GM12878 (cell line): Measurements from ENCODE around the gene SLC13A4. TPM values are rescaled to one million over a fixed set of nuclear protein-coding genes. Genes with fewer than 3 reads are reported as not detected.

Experiments used
- ATAC-seq: fragments of 200-7000 bp; cut with Tn5 transposase; 3 replicates; pipeline ENCODE4 v1.9.1; 2020; ENCODE audit warnings: mild to moderate bottlenecking, moderate library complexity
- BruUV-seq: library from RNA; stranded (reverse); fragments of 400-500 nt; replicated peaks from 2 replicates; lab custom pipeline; 2021; lab: Mats Ljungman, UMichigan
- CTCF ChIA-PET: fragments of 300-600 bp; sonication (Branson Sonifier 250); formaldehyde crosslinking; extraction: SDS; loops from one replicate; lab custom pipeline; 2021; ENCODE audit warnings: inconsistent platforms; lab: Yijun Ruan, JAX
- POLR2A ChIA-PET: fragments of 350-600 bp; formaldehyde crosslinking; extraction: SDS; loops from one replicate; lab custom pipeline; 2021; ENCODE audit warnings: inconsistent platforms; lab: Charles Lee
- RAD21 ChIA-PET: fragments of 300-600 bp; sonication (Branson Sonifier 250); formaldehyde crosslinking; loops from one replicate; lab custom pipeline; 2023; ENCODE audit warnings: antibody characterized with exemption; ENCODE audit not compliant: unreplicated experiment; lab: Charles Lee
- SMC1A ChIA-PET: fragments of 300-600 bp; sonication (Branson Sonifier 250); formaldehyde crosslinking; loops from one replicate; lab custom pipeline; 2023; ENCODE audit not compliant: unreplicated experiment, uncharacterized antibody; lab: Charles Lee
- DNase-seq: peaks from one replicate; pipeline ENCODE4 v3.0.0-alpha.2; 2011; ENCODE audit warnings: low read depth, low spot score
- FAIRE-seq: peaks from 3 replicates; lab custom pipeline; 2011; peaks lifted over from hg19 to GRCh38; lab: Jason Lieb, UNC
- H2AFZ ChIP-seq: 2 replicates; pipeline ENCODE4 v1.6.0; 2011; ENCODE audit warnings: low read depth, low read length, control low read depth; ENCODE audit not compliant: control insufficient read depth
- H3K27ac ChIP-seq: 2 replicates; pipeline ENCODE4 v1.5.1; 2011; ENCODE audit warnings: control low read depth; ENCODE audit not compliant: control insufficient read depth, insufficient read depth
- H3K27me3 ChIP-seq, 2 experiments: replicated peaks in 1 of 2; 2 replicates each; pipeline versions ENCODE4 v1.6.0 to v1.6.1; 2011; ENCODE audit warnings: low read length in 1 of 2; ENCODE audit not compliant: control insufficient read depth in 2 of 2, insufficient read depth in 2 of 2
- H3K36me3 ChIP-seq, 2 experiments: 2 replicates each; pipeline ENCODE4 v1.5.1; 2011; ENCODE audit warnings: low read length in 1 of 2; ENCODE audit not compliant: control insufficient read depth in 2 of 2, insufficient read depth in 2 of 2
- H3K4me1 ChIP-seq: 2 replicates; pipeline ENCODE4 v1.6.1; 2011; ENCODE audit warnings: mild to moderate bottlenecking, low read length, moderate library complexity, mixed read lengths; ENCODE audit not compliant: control insufficient read depth, insufficient read depth
- H3K4me2 ChIP-seq: 2 replicates; pipeline ENCODE4 v1.6.0; 2011; ENCODE audit warnings: control low read depth; ENCODE audit not compliant: control insufficient read depth, insufficient read depth
- H3K4me3 ChIP-seq: fragments of 200-600 bp; sonication (generic); 2 replicates; pipeline ENCODE4 v1.5.1; 2016
- H3K79me2 ChIP-seq: 2 replicates; pipeline ENCODE4 v1.6.0; 2011; ENCODE audit warnings: low read length; ENCODE audit not compliant: control insufficient read depth, insufficient read depth
- H3K9ac ChIP-seq: 2 replicates; pipeline ENCODE4 v1.8.0; 2011; ENCODE audit warnings: low read length, control low read depth, mixed read lengths; ENCODE audit not compliant: control insufficient read depth, insufficient read depth
- H3K9me3 ChIP-seq: replicated peaks from 3 replicates; pipeline ENCODE4 v1.5.1; 2011; ENCODE audit warnings: mild to moderate bottlenecking, low read length; ENCODE audit not compliant: control insufficient read depth, insufficient read depth
- H4K20me1 ChIP-seq: 2 replicates; pipeline ENCODE4 v1.6.0; 2011; ENCODE audit not compliant: control insufficient read depth, insufficient read depth
- BACH1 ChIP-seq: fragments of 450-650 bp; IDR thresholded peaks from 2 replicates; pipeline ENCODE4 v1.6.1; 2017; ENCODE audit warnings: mild to moderate bottlenecking, borderline replicate concordance
- BRCA1 ChIP-seq: IDR thresholded peaks from 2 replicates; pipeline ENCODE4 v1.6.1; 2011; ENCODE audit warnings: low read depth, low read length, improper control_type of control experiment
- CHD1 ChIP-seq: IDR thresholded peaks from 2 replicates; pipeline ENCODE4 v1.6.1; 2012; ENCODE audit warnings: low read depth, low read length, improper control_type of control experiment
- DPF2 ChIP-seq: fragments of 450-650 bp; IDR thresholded peaks from 2 replicates; pipeline ENCODE4 v1.6.1; 2017; ENCODE audit warnings: mild to moderate bottlenecking
- EGR1 ChIP-seq, 2 experiments: IDR thresholded peaks; 1 replicate in 1 of 2; 2 replicates in 1 of 2; pipeline ENCODE4 v1.6.1; 2011 to 2012; ENCODE audit warnings: low read depth in 2 of 2, low read length in 2 of 2, borderline replicate concordance in 1 of 2, mild to moderate bottlenecking in 1 of 2, moderate library complexity in 1 of 2
- ESRRA ChIP-seq: IDR thresholded peaks from 2 replicates; pipeline ENCODE4 v1.6.1; 2012; ENCODE audit warnings: mild to moderate bottlenecking, low read length, improper control_type of control experiment
- GABPA ChIP-seq: IDR thresholded peaks from 2 replicates; pipeline ENCODE4 v1.6.1; 2014; ENCODE audit warnings: antibody characterized with exemption, low read depth, mild to moderate bottlenecking, inconsistent platforms
- NFIC ChIP-seq: IDR thresholded peaks from 2 replicates; pipeline ENCODE4 v1.6.1; 2012; ENCODE audit warnings: low read depth, mild to moderate bottlenecking, inconsistent platforms, low read length, moderate library complexity
- SMAD1 ChIP-seq: fragments of 450-650 bp; IDR thresholded peaks from 2 replicates; pipeline ENCODE4 v1.6.1; 2018; ENCODE audit warnings: mild to moderate bottlenecking, low read depth; ENCODE audit not compliant: partially characterized antibody
- TAF1 ChIP-seq: IDR thresholded peaks from 2 replicates; pipeline ENCODE4 v1.6.1; 2011; ENCODE audit warnings: mild to moderate bottlenecking, low read depth, low read length, borderline replicate concordance
- TCF12 ChIP-seq: IDR thresholded peaks from 2 replicates; pipeline ENCODE4 v1.6.1; 2011; ENCODE audit warnings: low read depth, mild to moderate bottlenecking, low read length
- ZNF384 ChIP-seq: IDR thresholded peaks from 2 replicates; pipeline ENCODE4 v1.6.1; 2012; ENCODE audit warnings: low read depth, mild to moderate bottlenecking, low read length, improper control_type of control experiment, borderline replicate concordance
- ZZZ3 ChIP-seq: IDR thresholded peaks from 2 replicates; pipeline ENCODE4 v1.6.1; 2011; ENCODE audit warnings: low read depth; ENCODE audit not compliant: control insufficient read depth, insufficient read length
- WGBS: methylation state at CpG from one replicate; pipeline ENCODE4 v1.1.6; 2016; ENCODE audit warnings: low lambda C conversion rate; ENCODE audit not compliant: insufficient replicate concordance, insufficient coverage; ENCODE audit errors: missing lambda C conversion rate; 5-methylcytosine and 5-hydroxymethylcytosine counted together
- in situ Hi-C: fragments of 300-500 bp; cut with MboI; formaldehyde crosslinking; loops from 9 replicates; pipeline ENCODE4 v1.14.3; 2018; ENCODE audit warnings: mixed read lengths
- intact Hi-C: fragments of 100-400 bp; cut with micrococcal nuclease; formaldehyde crosslinking; loops from one replicate; pipeline ENCODE4 v1.14.2; 2022; ENCODE audit not compliant: unreplicated experiment
- polyA plus RNA-seq, 11 experiments: library from polyadenylated mRNA; depleted of rRNA in 4 of 11; unstranded in 6 of 11; stranded (reverse) in 5 of 11; fragments of >200 nt; fragmentation: Nextera tagmentation in 4 of 11; fragmentation: Illumina TruSeq in 1 of 11; extraction: Ambion mirVana in 4 of 11; extraction: Trizol in 1 of 11; gene quantifications; 1 replicate in 1 of 11; 2 replicates in 10 of 11; pipeline versions ENCODE4 v1.2.1 to v1.2.3, GENCODE V29; 2011 to 2016; ENCODE audit warnings: inconsistent platforms in 2 of 11, missing spikeins in 2 of 11, low read depth in 1 of 11
- total RNA-seq, 4 experiments: library from RNA; depleted of rRNA in 3 of 4; stranded (reverse); fragments of >200 nt in 3 of 4; fragmentation: Illumina TruSeq in 1 of 4; extraction: Trizol in 1 of 4; gene quantifications; 2 replicates each; pipeline versions ENCODE4 v1.2.1 to v1.2.3, GENCODE V29; 2013 to 2021
- TF ChIP-seq, protein P1 (sequence below): fragments of 450-650 bp; formaldehyde crosslinking; IDR thresholded peaks from 2 replicates; pipeline ENCODE4 v1.4.0; 2022; ENCODE audit warnings: mild to moderate bottlenecking, moderate library complexity
- TF ChIP-seq, protein P2 (sequence below): fragments of 450-650 bp; IDR thresholded peaks from 2 replicates; pipeline ENCODE4 v1.6.1; 2017; ENCODE audit warnings: low read depth, mild to moderate bottlenecking, moderate library complexity
- TF ChIP-seq, protein P3 (sequence below): IDR thresholded peaks from 2 replicates; pipeline ENCODE4 v1.6.1; 2011; ENCODE audit warnings: borderline replicate concordance, low read depth, mild to moderate bottlenecking, moderate library complexity, mixed read lengths, low read length; ENCODE audit not compliant: insufficient read depth; ENCODE audit errors: extremely low read length
- TF ChIP-seq, protein P4 (sequence below): IDR thresholded peaks from 2 replicates; pipeline ENCODE4 v1.6.1; 2011; ENCODE audit warnings: mild to moderate bottlenecking, low read depth, low read length, moderate library complexity; ENCODE audit not compliant: insufficient replicate concordance

SLC13A4 gene
- total and polyA plus RNA-seq, 10 of the 15 experiments (the other 5 are each of a cell fraction or from before 2014, with no cell fraction given), result 0.14 to 0.23 (median 0.20) TPM; not detected in 7

DNA sequence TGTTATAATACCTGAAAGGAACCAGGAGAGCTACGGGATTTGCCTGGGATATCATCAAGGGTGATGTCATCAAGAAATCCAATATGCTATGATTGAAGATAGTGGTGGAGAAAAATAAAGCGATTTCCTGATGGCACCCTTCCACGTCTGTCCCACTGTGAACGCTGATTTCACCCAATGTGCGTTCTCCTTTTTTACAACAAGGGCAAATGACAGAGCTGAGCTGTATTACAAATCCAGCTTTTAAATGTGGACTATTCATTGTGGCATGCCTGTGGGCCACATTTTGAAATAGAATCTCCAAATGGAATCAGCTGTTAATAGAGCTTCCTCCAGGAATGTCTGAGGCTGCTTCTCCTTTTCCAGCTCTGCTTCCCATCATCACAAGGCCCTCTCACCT is 23.3 kb downstream of the SLC13A4 start:
- intact Hi-C loops, result no loop called here
- H3K27ac ChIP-seq, result no peak overlapping the region
- H3K9ac ChIP-seq, result no peak overlapping the region
- SMC1A ChIA-PET, result no interaction called here
- H3K79me2 ChIP-seq, result no peaks in the 10 kb centered on the region
- no peaks in the 10 kb centered on the region for H3K36me3 ChIP-seq
- TF ChIP-seq ZZZ3 (no peak), DPF2 (no peak), GABPA (no peak), SMAD1 (no peak), NFIC (no peak), ESRRA (no peak), BRCA1 (no peak), CHD1 (no peak), TAF1 (no peak), ZNF384 (no peak), BACH1 (no peak), TCF12 (no peak), EGR1 (IDR thresholded peaks at IDR 0.05; ENCODE audit: borderline replicate concordance in 1 of 2, low read depth in 2 of 2, low read length in 2 of 2) (no peak)
- TF ChIP-seq, protein P1, sequence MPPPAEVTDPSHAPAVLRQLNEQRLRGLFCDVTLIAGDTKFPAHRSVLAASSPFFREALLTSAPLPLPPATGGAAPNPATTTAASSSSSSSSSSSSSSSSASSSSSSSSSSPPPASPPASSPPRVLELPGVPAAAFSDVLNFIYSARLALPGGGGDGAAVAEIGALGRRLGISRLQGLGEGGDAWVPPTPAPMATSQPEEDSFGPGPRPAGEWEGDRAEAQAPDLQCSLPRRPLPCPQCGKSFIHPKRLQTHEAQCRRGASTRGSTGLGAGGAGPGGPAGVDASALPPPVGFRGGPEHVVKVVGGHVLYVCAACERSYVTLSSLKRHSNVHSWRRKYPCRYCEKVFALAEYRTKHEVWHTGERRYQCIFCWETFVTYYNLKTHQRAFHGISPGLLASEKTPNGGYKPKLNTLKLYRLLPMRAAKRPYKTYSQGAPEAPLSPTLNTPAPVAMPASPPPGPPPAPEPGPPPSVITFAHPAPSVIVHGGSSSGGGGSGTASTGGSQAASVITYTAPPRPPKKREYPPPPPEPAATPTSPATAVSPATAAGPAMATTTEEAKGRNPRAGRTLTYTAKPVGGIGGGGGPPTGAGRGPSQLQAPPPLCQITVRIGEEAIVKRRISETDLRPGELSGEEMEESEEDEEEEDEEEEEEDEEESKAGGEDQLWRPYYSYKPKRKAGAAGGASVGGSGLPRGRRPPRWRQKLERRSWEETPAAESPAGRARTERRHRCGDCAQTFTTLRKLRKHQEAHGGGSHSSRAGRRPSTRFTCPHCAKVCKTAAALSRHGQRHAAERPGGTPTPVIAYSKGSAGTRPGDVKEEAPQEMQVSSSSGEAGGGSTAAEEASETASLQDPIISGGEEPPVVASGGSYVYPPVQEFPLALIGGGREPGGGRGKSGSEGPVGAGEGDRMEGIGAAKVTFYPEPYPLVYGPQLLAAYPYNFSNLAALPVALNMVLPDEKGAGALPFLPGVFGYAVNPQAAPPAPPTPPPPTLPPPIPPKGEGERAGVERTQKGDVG (CRISPR knock-in tag), result no peak
- TF ChIP-seq, protein P2, sequence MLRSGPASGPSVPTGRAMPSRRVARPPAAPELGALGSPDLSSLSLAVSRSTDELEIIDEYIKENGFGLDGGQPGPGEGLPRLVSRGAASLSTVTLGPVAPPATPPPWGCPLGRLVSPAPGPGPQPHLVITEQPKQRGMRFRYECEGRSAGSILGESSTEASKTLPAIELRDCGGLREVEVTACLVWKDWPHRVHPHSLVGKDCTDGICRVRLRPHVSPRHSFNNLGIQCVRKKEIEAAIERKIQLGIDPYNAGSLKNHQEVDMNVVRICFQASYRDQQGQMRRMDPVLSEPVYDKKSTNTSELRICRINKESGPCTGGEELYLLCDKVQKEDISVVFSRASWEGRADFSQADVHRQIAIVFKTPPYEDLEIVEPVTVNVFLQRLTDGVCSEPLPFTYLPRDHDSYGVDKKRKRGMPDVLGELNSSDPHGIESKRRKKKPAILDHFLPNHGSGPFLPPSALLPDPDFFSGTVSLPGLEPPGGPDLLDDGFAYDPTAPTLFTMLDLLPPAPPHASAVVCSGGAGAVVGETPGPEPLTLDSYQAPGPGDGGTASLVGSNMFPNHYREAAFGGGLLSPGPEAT, result no peak
- TF ChIP-seq, protein P3, sequence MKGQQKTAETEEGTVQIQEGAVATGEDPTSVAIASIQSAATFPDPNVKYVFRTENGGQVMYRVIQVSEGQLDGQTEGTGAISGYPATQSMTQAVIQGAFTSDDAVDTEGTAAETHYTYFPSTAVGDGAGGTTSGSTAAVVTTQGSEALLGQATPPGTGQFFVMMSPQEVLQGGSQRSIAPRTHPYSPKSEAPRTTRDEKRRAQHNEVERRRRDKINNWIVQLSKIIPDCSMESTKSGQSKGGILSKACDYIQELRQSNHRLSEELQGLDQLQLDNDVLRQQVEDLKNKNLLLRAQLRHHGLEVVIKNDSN, result no peak
- TF ChIP-seq, protein P4, sequence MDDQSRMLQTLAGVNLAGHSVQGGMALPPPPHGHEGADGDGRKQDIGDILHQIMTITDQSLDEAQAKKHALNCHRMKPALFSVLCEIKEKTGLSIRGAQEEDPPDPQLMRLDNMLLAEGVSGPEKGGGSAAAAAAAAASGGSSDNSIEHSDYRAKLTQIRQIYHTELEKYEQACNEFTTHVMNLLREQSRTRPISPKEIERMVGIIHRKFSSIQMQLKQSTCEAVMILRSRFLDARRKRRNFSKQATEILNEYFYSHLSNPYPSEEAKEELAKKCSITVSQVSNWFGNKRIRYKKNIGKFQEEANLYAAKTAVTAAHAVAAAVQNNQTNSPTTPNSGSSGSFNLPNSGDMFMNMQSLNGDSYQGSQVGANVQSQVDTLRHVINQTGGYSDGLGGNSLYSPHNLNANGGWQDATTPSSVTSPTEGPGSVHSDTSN, result no peak
- in situ Hi-C loops, result no loop called here
- POLR2A ChIA-PET, result no interaction called here
- CTCF ChIA-PET, result interaction anchor here (0.6 to 1.1 kb wide), 5 partner anchors 8 to 424 kb away, joined by 3 to 4 read pairs (median 3); no protein-coding TSS in a partner anchor
- BruUV-seq, result no TSS peak
- ATAC-seq (no peak), DNase-seq (no peak), FAIRE-seq (no peak)
- H3K4me3 ChIP-seq, result no peak overlapping the region
- no peak overlapping the region for H3K4me2 ChIP-seq
- RAD21 ChIA-PET, result no interaction called here
- H3K9me3 ChIP-seq, result no peaks in the 10 kb centered on the region
- no peaks in the 10 kb centered on the region for H3K4me1 ChIP-seq
- WGBS, result 47% methylated on average over 5 of the region's 5 CpGs
- no peaks in the 10 kb centered on the region for H3K27me3 ChIP-seq
- no peak overlapping the region for H2AFZ ChIP-seq
- H4K20me1 ChIP-seq, result no peaks in the 10 kb centered on the region
